BJ (cell line): ENCODE results near the gene TSPYL1. TPM values are rescaled to one million over a fixed set of nuclear protein-coding genes. Genes with fewer than 3 reads are reported as not detected.

ENCODE experiments used
- CTCF ChIA-PET: fragments of 350-600 bp; formaldehyde crosslinking; extraction: SDS; loops from one replicate; lab custom pipeline; 2021; ENCODE audit warnings: antibody characterized with exemption, inconsistent platforms; lab: Yijun Ruan, JAX
- POLR2A ChIA-PET: fragments of 300-600 bp; sonication (Branson Sonifier 250); formaldehyde crosslinking; extraction: SDS; loops from one replicate; lab custom pipeline; 2021; ENCODE audit warnings: antibody characterized with exemption; lab: Charles Lee
- DNase-seq: peaks from one replicate; pipeline ENCODE4 v3.0.0-alpha.2; 2011; ENCODE audit warnings: low read depth
- H3K27me3 ChIP-seq: 2 replicates; pipeline ENCODE4 v1.6.0; 2011; ENCODE audit warnings: low read length; ENCODE audit not compliant: control insufficient read depth, insufficient read depth
- H3K36me3 ChIP-seq: 2 replicates; pipeline ENCODE4 v1.5.1; 2011; ENCODE audit warnings: low read length; ENCODE audit not compliant: control insufficient read depth, insufficient read depth
- H3K4me3 ChIP-seq: 2 replicates; pipeline ENCODE4 v1.5.1; 2011; ENCODE audit warnings: low read depth, mild to moderate bottlenecking, control low read depth, low read length
- CTCF ChIP-seq: IDR thresholded peaks from 2 replicates; pipeline ENCODE4 v1.5.1; 2011; ENCODE audit warnings: low read depth, mild to moderate bottlenecking, control low read depth, inconsistent platforms, low read length, moderate library complexity; ENCODE audit not compliant: insufficient read depth
- polyA plus RNA-seq: library from polyadenylated mRNA; depleted of rRNA; stranded (reverse); fragments of >200 nt; gene quantifications from 2 replicates; pipeline ENCODE4 v1.2.3, GENCODE V29; 2011

TSPYL1 gene
- polyA plus RNA-seq, 1 experiment, result 31.9 TPM

- Histone ChIP-seq H3K27me3 (no peaks in the 10 kb centered on the region), H3K4me3 (peak overlapping the region; percentile 38), H3K36me3 (no peaks in the 10 kb centered on the region)
- ChIA-PET POLR2A (interaction anchor here (0.7 kb wide), 1 partner anchor 430 kb away, joined by 4 read pairs; no protein-coding TSS in a partner anchor), CTCF (interaction anchor here (0.6 to 5.3 kb wide), 5 partner anchors 16 to 313 kb away, joined by 3 to 43 read pairs (median 3); no protein-coding TSS in a partner anchor)
- no peak for TF ChIP-seq CTCF
- DNase-seq, result peak; percentile 60
Measured at GRCh38 chr6:116251568-116252384, 28.0 kb downstream of the TSPYL1 start.

- H3K36me3 ChIP-seq, result no peaks in the 10 kb centered on the region
- ChIA-PET CTCF (interaction anchor here (1.1 kb wide), 1 partner anchor 30 kb away, joined by 3 read pairs; no protein-coding TSS in a partner anchor), POLR2A (no interaction called here)
- no peaks in the 10 kb centered on the region for H3K27me3 ChIP-seq
- H3K4me3 ChIP-seq, result no peak overlapping the region
- TF ChIP-seq CTCF, result no peak
- no peak for DNase-seq
Measured at GRCh38 chr6:116248577-116248976, 31.2 kb downstream of the TSPYL1 start.

- no peaks in the 10 kb centered on the region for H3K27me3 ChIP-seq
- TF ChIP-seq CTCF, result no peak
- CTCF ChIA-PET, result interaction anchor here (1.1 kb wide), 1 partner anchor 29 kb away, joined by 3 read pairs; no protein-coding TSS in a partner anchor
Measured at GRCh38 chr6:116247285-116247684, 32.4 kb downstream of the TSPYL1 start.

GRCh38 chr6:116246089-116246488 lies 33.6 kb downstream of the TSPYL1 start:
- ChIA-PET POLR2A (no interaction called here), CTCF (no interaction called here)
- H3K27me3 ChIP-seq, result no peaks in the 10 kb centered on the region
- no peaks in the 10 kb centered on the region for H3K36me3 ChIP-seq
- no peak for DNase-seq
- no peak overlapping the region for H3K4me3 ChIP-seq
- no peak for TF ChIP-seq CTCF

More at GRCh38 chr6:116247285-116247684, 32.4 kb downstream of the TSPYL1 start:
- POLR2A ChIA-PET, result no interaction called here
- no peaks in the 10 kb centered on the region for H3K36me3 ChIP-seq
- DNase-seq, result no peak
- no peak overlapping the region for H3K4me3 ChIP-seq

- Histone ChIP-seq H3K4me3 (no peak overlapping the region), H3K36me3 (no peaks in the 10 kb centered on the region; the same call in 1 of the 2 replicates), H3K27me3 (no peaks in the 10 kb centered on the region)
- no peak for DNase-seq
- TF ChIP-seq CTCF, result no peak
- POLR2A ChIA-PET, result no interaction called here
- CTCF ChIA-PET, result interaction anchor here (1.6 kb wide), 1 partner anchor 21 kb away, joined by 3 read pairs; no protein-coding TSS in a partner anchor
Measured at GRCh38 chr6:116244284-116244683, 35.4 kb downstream of the TSPYL1 start.
